ENCODE measurements around the gene BLM.

The BLM gene

GRCh38 chr15:90790561-90790960 is 73.4 kb downstream of the BLM start:
- no peak for DNase-seq

- no peak for DNase-seq
Observed at GRCh38 chr15:90794538-90794937, 77.4 kb downstream of the BLM start.

DNA sequence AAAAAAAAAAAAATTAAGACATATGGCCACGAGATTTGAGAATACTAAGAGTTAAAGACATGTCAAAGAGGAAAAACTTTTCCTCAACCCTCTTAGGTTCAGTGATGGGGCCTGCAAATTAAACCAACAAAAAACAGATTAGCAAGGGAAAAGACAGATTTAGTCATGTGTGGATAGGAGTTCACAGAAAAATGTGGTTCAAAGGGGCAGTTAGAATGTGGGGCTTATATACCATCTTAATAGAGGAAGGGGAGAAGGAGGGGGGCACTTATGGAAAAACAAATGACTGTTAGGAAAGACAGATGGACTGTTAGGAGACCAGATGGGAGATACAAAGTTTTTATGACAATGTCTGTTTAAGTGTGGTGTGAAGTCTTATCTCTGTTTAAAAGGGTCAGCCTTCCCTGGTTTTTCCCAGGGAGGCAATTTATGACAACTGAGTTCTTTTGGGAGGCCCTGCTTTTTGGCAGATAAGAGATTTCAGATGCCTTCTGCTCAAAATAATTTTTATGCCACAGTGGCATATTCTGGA is 82.6 kb downstream of the BLM start:
- DNase-seq, result no peak

- DNase-seq, result no peak
Observed at GRCh38 chr15:90801803-90802202, 84.7 kb downstream of the BLM start.

DNA sequence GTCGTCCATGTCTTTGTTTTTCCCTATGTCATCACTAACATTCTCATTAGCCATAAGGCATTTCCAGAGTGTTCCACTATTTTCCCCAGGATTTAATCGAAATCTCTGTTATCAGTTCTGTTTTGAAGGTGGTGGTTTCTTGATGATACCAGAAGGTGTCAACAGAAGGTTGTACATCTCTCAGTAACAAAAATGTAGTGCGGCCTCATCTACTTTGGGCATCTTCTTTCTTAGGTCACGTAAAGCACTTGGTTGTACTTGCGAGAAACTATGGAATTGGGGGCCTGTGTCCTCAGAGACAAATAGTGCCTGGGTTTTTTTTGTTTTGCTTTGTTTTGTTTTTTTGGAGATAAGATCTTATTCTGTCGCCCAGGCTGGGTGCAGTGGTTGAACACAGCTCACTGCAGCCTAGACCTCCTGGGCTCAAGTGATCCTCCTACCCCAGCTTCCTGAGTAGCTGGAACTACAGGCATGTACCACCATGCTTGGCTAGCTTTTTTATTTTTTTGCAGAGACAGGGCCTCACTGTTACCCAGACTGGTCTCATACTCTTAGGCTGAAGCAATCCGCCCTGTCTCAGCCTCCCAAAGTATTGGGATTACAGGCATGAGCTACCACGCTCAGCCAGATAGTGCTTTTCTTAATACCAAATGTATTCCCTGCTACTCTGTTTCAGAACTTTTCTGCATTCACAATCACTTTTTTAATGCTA is 90.1 kb downstream of the BLM start:
- DNase-seq, result no peak

- DNase-seq, result no peak
Observed at GRCh38 chr15:90807786-90808086, 90.6 kb downstream of the BLM start.

GRCh38 chr15:90808517-90809235 is 91.5 kb downstream of the BLM start:
- no peak for DNase-seq

- DNase-seq, result no peak
Observed at GRCh38 chr15:90809536-90809935, 92.4 kb downstream of the BLM start.

DNA sequence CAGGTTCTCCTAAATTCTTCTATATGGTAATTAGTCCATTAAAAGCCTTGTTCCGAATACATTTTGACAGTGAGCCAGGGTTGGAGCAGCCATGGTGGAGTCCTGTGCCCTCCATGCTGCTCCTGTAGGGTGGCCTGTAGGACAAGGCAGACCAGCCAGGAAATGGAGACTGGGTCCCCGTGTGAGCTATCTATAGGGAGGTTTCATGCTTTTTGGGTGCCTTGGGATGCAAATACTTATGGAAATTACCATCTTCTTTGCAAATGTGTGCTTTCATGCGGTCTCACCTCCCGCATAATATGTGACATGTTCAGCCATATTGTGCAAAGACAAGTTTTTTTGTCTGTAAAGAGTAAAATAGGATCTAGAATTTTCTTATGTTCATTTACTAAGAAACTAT is 93.2 kb downstream of the BLM start:
- no peak for DNase-seq

- DNase-seq, result no peak
Observed at GRCh38 chr15:90812171-90812957, 95.2 kb downstream of the BLM start.

- DNase-seq, result no peak
Observed at GRCh38 chr15:90812958-90813265, 95.8 kb downstream of the BLM start.

DNA sequence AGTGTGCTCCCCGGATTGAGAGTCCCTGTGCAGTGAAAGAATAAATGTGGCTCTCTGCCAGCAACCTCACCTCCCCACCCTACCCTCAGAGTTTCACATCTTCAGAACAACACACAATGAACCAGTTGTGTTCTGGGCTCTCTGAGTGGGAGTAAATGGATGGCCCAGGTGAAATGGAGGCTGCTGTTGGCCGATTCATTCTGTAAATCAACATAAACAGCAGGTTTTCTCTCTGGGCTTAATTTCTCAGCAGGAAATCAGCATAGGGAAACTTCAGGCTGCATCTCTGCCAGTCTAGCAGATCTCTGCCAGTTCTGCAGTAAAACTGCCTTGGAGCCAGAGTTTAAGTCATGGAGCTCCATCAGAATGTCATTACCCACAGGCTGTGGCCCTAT is 96.6 kb downstream of the BLM start:
- DNase-seq, result no peak

DNA sequence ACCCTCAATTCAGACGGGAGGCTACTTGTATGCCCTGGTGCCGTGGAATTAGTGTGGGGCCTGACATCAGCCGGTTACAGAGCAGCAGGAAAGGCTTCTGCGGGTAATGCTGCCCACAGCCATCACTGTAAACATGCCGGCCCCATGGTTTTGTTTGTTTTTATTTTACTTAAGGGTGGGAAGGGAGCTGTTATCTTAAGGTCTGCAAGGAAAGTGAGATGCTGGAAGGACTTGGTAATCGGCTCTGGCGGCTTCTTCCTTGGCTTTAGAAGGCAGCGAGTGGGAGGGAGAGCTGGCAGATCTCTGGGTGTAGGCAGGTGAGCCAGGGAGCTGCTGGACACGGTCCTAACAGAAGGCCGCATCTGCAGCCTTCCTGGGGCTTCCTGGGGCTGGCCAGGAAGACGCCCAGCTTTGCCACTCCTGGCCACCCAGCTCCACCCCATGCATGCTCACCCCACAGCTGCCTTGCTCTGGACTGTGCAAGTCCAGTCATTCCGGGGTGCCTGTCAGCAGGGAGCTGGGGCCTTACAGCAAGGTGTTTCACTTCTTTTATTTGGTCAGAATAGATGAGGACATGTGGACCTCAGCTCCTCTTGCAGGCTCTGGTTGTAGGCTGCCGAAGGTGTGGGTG is 97.2 kb downstream of the BLM start:
- no peak for DNase-seq

DNA sequence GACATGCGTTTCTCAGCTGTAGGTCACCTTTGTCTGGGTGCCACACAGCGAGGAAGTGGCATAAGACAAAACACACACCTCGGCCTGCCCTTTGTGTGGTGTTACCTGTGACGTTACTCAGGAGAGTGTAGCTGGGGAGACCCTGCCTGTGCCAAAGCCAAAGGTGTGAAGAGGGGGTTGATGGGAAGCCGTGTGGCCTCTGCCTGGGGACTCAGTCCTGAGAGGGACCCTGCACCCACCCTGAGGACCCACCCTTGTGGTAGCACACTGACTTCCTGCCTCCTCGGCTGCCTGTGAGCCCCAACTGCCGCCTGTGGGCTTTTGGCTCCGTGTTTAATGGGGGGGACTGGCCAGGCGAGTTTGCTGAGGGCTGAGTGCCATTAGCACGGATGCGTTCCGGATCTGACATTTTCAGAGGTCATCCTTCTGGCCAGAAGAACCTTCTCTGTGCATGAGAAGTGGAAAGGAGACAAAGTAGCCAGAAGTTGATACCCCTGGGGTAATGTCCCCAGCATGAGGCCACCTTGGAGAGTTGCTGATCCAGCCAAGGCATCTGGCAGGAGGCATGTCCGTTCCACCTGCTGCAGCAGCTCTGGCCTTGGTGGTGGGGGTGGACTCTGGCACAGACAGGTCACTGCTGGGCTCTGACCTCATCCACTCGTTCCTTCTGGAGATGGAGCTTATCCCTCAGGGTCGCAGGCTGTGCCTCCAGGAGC is 99.4 kb downstream of the BLM start:
- peak; percentile 50 for DNase-seq

DNA sequence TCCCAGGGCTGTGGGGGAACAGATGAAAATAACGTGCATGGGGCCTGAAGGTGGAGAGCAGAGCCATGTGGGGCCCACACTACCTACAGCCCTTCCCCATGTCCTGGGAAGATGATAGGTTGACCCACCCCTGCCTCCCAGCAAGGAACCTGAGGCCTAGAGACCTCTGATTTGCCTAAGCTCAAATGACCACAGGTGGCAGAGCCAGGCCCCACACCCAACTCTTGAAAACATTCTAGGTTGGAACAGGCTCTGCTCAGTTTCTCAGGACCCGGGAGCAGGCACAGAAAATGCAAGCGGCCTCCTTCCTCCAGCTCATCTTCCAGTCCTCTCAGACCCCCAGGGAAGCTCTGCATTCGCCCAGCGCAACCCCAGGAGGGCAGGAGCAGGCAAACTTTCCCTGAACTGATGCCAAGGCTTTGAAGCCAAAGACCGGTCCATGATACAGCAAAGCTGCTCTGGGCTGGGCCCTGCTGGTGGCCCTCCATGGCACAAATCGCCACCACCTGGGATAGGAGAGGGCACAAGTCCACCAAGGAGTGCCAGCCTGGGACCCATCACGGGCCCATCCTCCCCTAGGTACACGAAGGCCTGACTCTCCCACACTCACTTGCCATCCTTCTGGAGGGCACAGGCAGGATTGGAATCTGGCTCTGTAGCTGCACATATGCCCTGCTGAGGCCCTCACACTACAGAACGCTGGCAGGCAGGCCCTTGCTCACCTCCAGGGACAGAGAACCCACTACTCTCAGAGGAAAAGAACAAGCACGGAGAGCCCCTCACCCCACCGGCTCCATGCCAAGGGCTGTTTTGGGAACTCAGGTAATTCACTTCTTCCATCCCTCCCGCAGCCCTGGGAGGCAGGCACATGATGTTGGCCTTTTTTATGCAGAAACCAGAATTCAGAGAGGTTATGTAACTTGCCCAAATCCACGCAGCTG is 100.2 kb downstream of the BLM start:
- no peak for DNase-seq

GRCh38 chr15:90818251-90819210 is 101.4 kb downstream of the BLM start:
- peak; percentile 73 for DNase-seq

DNA sequence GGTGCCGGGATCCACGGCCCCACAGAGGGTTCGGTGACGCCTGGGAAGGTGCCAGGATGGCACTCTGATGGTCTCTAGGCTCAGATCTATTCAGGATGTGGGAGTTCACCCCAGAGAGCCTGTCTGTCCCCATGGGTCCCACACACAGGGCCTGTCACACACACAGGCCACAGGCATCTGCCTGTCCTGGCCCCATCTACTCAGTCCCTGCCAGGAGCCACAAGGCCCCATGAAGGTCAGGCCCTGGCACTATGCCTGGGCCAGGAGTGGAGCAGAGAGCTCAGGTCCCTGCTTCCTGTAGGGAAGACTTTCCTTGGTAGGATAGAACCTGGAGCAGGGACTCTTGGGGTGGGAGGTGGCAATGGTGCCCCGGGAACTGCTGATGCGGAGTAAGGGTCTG is 102.2 kb downstream of the BLM start:
- DNase-seq, result no peak

- DNase-seq, result no peak
Observed at GRCh38 chr15:90819850-90820249, 102.7 kb downstream of the BLM start.

GRCh38 chr15:90820481-90820880 is 103.3 kb downstream of the BLM start:
- DNase-seq, result no peak

DNA sequence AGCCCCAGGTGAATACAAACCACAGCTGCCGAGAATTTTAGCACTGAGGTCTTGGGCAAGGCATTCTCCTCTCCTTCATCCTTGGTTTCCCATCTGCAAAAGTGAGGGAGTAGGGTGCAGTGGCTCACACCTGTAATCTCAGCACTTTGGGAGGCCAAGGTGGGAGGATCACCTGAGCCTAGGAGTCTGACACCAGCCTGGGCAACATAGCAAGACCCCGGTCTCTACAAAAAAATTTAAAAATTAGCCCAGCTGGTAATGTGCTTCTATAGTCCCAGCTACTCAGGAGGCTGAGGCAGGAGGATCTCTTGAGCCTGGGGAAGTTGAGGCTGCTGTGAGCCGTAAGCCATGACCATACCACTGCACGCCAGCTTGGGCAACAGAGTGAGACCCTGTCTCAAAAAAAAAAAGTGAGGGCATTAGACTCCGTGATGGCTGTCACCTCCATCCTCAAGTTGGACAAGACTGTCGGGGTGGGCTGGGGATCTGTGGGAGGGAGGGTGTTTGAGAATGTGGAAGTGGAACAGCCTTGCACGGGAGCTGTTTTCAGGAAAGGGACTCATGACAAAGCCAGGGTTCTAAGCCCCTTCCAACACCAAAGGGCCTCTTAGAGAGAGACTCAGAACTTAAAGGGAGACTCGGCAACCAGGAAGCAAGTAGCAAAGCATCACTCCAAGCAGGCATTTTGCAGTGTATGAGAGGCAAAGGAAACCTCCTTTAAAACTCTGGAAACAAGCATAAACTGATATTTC is 105.2 kb downstream of the BLM start:
- DNase-seq, result no peak

All from CD4-positive, alpha-beta T cell treated with Interleukin-15 for 1 hour (primary cell).